GM18868 (cell line): ENCODE data around the gene MED13L.
"Not testable (repeated sequence)": the region's sequence is repeated elsewhere in the genome, so short reads cannot be mapped to it uniquely, and the experiment has no call there.

Experiments
- ATAC-seq: cut with Tn5 transposase; IDR thresholded peaks from one replicate; pipeline ENCODE4 v1.9.1; 2021; ENCODE audit warnings: mild to moderate bottlenecking, moderate library complexity; ENCODE audit not compliant: unreplicated experiment

Gene MED13L

DNA sequence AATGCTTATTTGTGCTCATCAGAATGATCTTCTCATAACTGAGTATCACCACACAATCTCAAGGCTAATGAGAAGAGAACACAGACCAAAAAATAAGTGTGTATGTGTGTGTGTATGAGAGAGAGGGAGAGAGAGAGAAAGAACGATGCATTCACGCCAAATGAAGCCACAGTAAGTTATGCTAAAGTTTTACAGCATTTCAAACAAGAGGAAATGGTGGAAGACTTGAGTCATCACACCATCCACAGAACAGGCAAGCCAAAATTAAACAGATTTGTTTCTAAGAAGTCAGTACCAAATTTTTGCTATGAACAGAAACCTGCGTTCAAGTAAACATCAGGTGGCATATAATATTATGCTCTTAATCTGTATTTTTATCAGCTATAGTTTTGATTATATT is 141.2 kb downstream of the MED13L start:
- ATAC-seq, result no peak

GRCh38 chr12:116135209-116135930 is 142.1 kb downstream of the MED13L start:
- no peak for ATAC-seq

GRCh38 chr12:116133636-116134214 is 143.8 kb downstream of the MED13L start:
- ATAC-seq, result no peak

DNA sequence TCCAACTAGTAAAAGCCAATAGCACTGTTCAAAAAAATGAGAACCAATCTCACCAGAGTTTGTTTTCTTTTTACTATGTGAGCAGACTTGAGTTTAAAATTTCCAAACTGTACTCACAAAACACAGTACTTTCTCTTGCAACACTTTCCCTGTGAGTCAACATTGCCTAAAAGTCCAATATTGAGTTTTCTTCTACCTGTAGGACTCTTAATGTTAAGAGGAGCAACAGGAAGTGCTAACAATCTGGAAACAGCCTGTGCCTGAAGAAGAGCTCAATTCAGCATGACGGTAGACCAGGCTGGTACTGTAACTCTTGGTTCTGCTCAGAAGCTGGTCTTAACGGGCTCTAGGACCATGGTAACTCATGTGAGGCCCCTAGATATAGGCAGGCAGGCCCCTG is 144.3 kb downstream of the MED13L start:
- ATAC-seq, result no peak

DNA sequence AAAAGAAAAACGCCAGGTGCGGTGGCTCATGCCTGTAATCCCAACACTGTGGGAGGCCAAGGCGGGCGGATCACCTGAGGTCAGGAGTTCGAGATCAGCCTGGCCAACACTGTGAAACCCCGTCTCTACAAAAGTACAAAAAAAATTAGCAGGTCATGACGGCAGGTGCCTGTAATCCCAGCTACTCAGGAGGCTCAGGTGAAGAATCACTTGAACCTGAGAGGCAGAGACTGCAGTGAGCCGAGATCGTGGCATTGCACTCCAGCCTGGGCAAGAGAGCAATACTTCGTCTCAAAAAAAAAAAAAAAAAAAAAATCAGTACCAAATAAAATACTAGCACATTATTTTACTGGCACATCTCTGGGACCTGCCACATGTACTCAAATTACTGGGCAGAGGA is 145.5 kb downstream of the MED13L start:
- not testable (repeated sequence) for ATAC-seq

GRCh38 chr12:116131176-116131575 is 146.3 kb downstream of the MED13L start:
- ATAC-seq, result no peak

DNA sequence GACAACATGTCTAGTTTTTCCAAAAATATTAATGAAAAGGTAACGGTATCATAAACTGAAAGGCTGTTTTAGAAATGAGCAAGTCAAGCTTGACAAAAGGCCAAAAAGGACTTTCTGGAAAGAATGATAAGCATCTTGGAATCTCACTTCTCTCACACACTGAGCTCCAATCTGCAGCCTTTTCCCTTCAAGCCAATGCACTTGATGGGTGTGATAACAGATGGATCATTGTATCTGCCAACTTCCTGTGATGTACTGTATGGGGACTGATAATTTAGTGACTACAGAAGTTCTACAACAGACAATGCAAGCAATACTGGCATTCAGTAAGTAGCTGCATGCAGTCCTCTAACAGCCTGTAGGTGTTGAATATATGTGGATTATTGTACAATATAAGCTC is 147.1 kb downstream of the MED13L start:
- no peak for ATAC-seq

GRCh38 chr12:116128779-116129178 is 148.7 kb downstream of the MED13L start:
- no peak for ATAC-seq

GRCh38 chr12:116127859-116128258 is 149.6 kb downstream of the MED13L start:
- ATAC-seq, result no peak

DNA sequence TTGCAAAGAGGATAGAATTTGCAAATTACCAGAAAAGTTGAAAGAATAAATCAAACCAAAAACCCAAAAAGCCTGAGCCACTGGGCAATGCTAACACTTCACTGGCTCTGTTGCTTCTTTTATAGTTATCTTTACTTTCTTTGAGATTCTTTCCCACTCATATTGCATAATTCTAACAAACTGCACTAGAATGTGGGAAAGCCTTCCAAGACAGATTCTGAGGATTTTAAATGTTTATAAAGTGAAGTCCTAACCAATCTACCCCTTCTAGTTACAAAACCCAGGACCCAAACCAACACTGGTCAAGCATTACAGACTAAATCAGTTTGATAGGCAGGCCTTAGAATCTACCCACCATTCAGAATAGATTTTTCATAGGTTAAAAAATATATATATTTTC is 150.9 kb downstream of the MED13L start:
- no peak for ATAC-seq

GRCh38 chr12:116125956-116126566 is 151.4 kb downstream of the MED13L start:
- ATAC-seq, result no peak

GRCh38 chr12:116125084-116125483 is 152.4 kb downstream of the MED13L start:
- ATAC-seq, result no peak

GRCh38 chr12:116123451-116124258 is 153.8 kb downstream of the MED13L start:
- peak; percentile 97 for ATAC-seq

DNA sequence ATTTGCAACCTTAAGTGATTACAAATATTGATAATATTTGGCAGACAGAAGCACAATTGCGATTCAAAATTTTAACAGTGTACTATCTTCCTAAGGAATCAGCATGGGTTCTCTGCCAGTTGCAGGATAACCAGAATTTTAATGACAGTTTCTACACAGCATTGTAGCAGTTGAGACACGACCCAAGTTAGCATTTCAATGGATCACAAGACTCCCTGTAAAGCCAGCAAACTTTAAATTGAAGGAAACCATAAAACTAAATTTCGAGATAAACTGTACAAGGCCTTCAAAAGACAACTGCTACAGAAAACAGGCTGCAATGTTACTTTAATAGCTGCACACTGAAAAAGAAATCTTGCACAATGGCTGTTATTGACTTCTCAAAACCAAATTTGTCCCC is 154.9 kb downstream of the MED13L start:
- no peak for ATAC-seq

- no peak for ATAC-seq
Observed at GRCh38 chr12:116121453-116121871, 156.0 kb downstream of the MED13L start.

GRCh38 chr12:116116650-116117424 is 160.7 kb downstream of the MED13L start:
- no peak for ATAC-seq

DNA sequence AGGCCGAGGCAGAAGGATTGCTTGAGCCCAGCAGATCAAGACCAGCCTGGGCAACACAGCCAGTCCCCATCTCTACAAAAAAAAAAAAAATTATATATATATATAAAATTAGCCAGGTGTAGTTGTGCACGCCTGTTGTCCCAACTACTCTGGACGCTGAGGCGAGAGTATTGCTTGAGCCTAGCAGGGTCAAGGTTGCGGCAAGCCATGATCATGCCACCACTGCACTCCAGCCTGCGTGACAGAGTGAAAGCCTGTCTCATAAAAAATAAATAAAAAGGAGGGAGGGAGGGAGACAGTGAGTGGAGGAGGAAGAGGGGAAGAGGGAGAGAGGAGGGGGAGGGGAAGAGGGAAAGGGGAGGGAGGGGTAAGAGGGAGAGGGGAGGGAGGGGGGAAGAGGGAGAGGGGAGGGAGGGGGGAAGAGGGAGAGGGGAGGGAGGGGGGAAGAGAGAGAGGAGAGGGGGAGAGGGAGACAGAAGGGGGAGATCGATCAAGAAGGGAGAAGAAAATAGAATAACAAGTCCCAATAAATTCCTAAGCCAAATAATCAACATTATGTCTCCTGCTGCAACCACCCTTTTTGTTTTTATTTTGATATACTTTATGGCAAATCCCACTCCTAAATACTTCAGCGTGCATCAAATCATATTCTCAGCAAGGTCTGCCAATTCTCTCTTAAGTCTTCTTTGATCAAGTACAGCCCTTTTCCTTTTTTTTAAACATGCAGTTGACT is 163.9 kb downstream of the MED13L start:
- ATAC-seq, result no peak

DNA sequence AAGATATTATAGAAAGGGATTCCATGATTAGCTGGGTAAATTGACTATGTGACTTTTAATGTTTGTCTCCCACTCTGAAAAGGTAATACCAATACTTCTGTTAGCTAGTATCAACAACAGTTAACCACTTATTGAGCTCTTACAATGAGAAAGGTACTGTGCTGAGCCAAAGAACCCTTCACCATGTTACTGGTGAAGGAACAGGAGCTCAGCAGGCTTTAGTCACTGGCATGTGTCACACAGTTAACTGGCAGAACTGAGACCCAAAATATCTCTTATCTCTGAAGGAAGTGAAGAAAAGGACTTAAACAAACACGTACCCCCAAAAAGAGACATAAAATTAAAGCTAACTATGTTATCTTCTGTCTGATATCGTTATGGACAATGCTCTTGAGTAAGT is 170.6 kb downstream of the MED13L start:
- no peak for ATAC-seq

GRCh38 chr12:116104167-116104767 is 173.2 kb downstream of the MED13L start:
- no peak for ATAC-seq

DNA sequence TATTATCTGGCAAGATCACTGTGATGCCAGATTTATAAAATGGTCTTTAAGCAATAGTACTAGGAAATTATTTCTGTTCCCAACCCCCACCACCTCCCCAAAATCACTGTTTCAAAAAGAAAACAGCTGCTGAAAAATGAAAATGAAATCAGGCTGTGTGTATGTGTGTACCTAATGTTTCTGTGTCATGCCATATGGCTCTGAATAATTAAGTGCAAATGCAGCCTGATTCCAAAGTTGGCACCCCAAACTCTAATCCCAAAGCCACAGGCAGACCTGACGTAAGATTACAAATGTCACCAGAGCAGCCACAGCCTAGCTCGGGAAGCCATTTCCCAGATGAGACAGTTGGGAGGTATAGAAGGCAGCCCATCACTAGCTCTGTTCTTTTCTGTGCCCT is 175.5 kb downstream of the MED13L start:
- no peak for ATAC-seq
